ENCODE data around the gene RABGAP1L. TPM values are rescaled to one million over a fixed set of nuclear protein-coding genes. Genes with fewer than 3 reads are reported as not detected.

The RABGAP1L gene
- total and polyA plus RNA-seq, 4 donors = 33.7 to 128 (median 62.1) TPM

GRCh38 chr1:174984952-174985351, 825.6 kb downstream of the RABGAP1L start:
- DNase-seq (ENCODE audit: low read depth in 4 of 6, low spot score in 6 of 6) = no peak
- no peak overlapping the region for H3K4me3 ChIP-seq (ENCODE audit: low read depth, low read length)
- no peaks in the 10 kb centered on the region for H3K9me3 ChIP-seq (ENCODE audit: control insufficient read depth, insufficient read depth, low read length)
- H3K36me3 ChIP-seq (ENCODE audit: control insufficient read depth, insufficient read depth, low read length) = no peaks in the 10 kb centered on the region
- WGBS (ENCODE audit: insufficient coverage) = 98% methylated on average over 4 of the region's 4 CpGs
- H3K27ac ChIP-seq (ENCODE audit: low read depth, low read length) = no peak overlapping the region
- H3K27me3 ChIP-seq (ENCODE audit: control insufficient read depth, insufficient read depth, low read length) = no peaks in the 10 kb centered on the region
- H3K4me1 ChIP-seq (ENCODE audit: control insufficient read depth, insufficient read depth, low read length) = no peaks in the 10 kb centered on the region

GRCh38 chr1:174988539-174988938, 829.2 kb downstream of the RABGAP1L start:
- H3K27me3 ChIP-seq (ENCODE audit: control insufficient read depth, insufficient read depth, low read length) = no peaks in the 10 kb centered on the region
- no peak overlapping the region for H3K4me3 ChIP-seq (ENCODE audit: low read depth, low read length)
- no peak overlapping the region for H3K27ac ChIP-seq (ENCODE audit: low read depth, low read length)
- H3K36me3 ChIP-seq (ENCODE audit: control insufficient read depth, insufficient read depth, low read length) = no peaks in the 10 kb centered on the region
- no peaks in the 10 kb centered on the region for H3K4me1 ChIP-seq (ENCODE audit: control insufficient read depth, insufficient read depth, low read length)
- no peak for DNase-seq (ENCODE audit: low read depth in 4 of 6, low spot score in 6 of 6)
- H3K9me3 ChIP-seq (ENCODE audit: control insufficient read depth, insufficient read depth, low read length) = no peaks in the 10 kb centered on the region

- no peaks in the 10 kb centered on the region for H3K4me1 ChIP-seq (ENCODE audit: control insufficient read depth, insufficient read depth, low read length)
- H3K36me3 ChIP-seq (ENCODE audit: control insufficient read depth, insufficient read depth, low read length) = no peaks in the 10 kb centered on the region
- DNase-seq (ENCODE audit: low read depth in 4 of 6, low spot score in 6 of 6) = no peak
- no peak overlapping the region for H3K27ac ChIP-seq (ENCODE audit: low read depth, low read length)
- 100% methylated on average over 2 of the region's 3 CpGs for WGBS (ENCODE audit: insufficient coverage)
- no peak overlapping the region for H3K4me3 ChIP-seq (ENCODE audit: low read depth, low read length)
- H3K27me3 ChIP-seq (ENCODE audit: control insufficient read depth, insufficient read depth, low read length) = no peaks in the 10 kb centered on the region
- H3K9me3 ChIP-seq (ENCODE audit: control insufficient read depth, insufficient read depth, low read length) = no peaks in the 10 kb centered on the region
Measured at GRCh38 chr1:174988986-174989385, 829.7 kb downstream of the RABGAP1L start.

- DNase-seq (ENCODE audit: low read depth in 4 of 6, low spot score in 6 of 6) = no peak
- Histone ChIP-seq H3K4me1 (ENCODE audit: control insufficient read depth, insufficient read depth, low read length) (no peaks in the 10 kb centered on the region), H3K9me3 (ENCODE audit: control insufficient read depth, insufficient read depth, low read length) (no peaks in the 10 kb centered on the region), H3K27me3 (ENCODE audit: control insufficient read depth, insufficient read depth, low read length) (no peaks in the 10 kb centered on the region), H3K27ac (ENCODE audit: low read depth, low read length) (no peak overlapping the region), H3K4me3 (ENCODE audit: low read depth, low read length) (no peak overlapping the region), H3K36me3 (ENCODE audit: control insufficient read depth, insufficient read depth, low read length) (no peaks in the 10 kb centered on the region)
- 77% methylated on average over 4 of the region's 5 CpGs for WGBS (ENCODE audit: insufficient coverage)
Measured at GRCh38 chr1:174989536-174990220, 830.4 kb downstream of the RABGAP1L start.

GRCh38 chr1:174990382-174990999, 831.2 kb downstream of the RABGAP1L start:
- WGBS (ENCODE audit: insufficient coverage) = 87% methylated on average over 3 of the region's 6 CpGs
- Histone ChIP-seq H3K9me3 (ENCODE audit: control insufficient read depth, insufficient read depth, low read length) (no peaks in the 10 kb centered on the region), H3K36me3 (ENCODE audit: control insufficient read depth, insufficient read depth, low read length) (no peaks in the 10 kb centered on the region), H3K4me1 (ENCODE audit: control insufficient read depth, insufficient read depth, low read length) (no peaks in the 10 kb centered on the region), H3K4me3 (ENCODE audit: low read depth, low read length) (peak overlapping the region; percentile 24), H3K27ac (ENCODE audit: low read depth, low read length) (peak overlapping the region; percentile 37), H3K27me3 (ENCODE audit: control insufficient read depth, insufficient read depth, low read length) (no peaks in the 10 kb centered on the region)
- DNase-seq (ENCODE audit: low read depth in 4 of 6, low spot score in 6 of 6) = no peak

- H3K4me1 ChIP-seq (ENCODE audit: control insufficient read depth, insufficient read depth, low read length) = no peaks in the 10 kb centered on the region
- no peak overlapping the region for H3K27ac ChIP-seq (ENCODE audit: low read depth, low read length)
- H3K36me3 ChIP-seq (ENCODE audit: control insufficient read depth, insufficient read depth, low read length) = no peaks in the 10 kb centered on the region
- DNase-seq (ENCODE audit: low read depth in 4 of 6, low spot score in 6 of 6) = no peak
- no peak overlapping the region for H3K4me3 ChIP-seq (ENCODE audit: low read depth, low read length)
- WGBS (ENCODE audit: insufficient coverage) = no CpG with 5 or more reads among the region's 1 CpG
- no peaks in the 10 kb centered on the region for H3K9me3 ChIP-seq (ENCODE audit: control insufficient read depth, insufficient read depth, low read length)
- no peaks in the 10 kb centered on the region for H3K27me3 ChIP-seq (ENCODE audit: control insufficient read depth, insufficient read depth, low read length)
Measured at GRCh38 chr1:174991473-174991872, 832.2 kb downstream of the RABGAP1L start.

- Histone ChIP-seq H3K27ac (ENCODE audit: low read depth, low read length) (no peak overlapping the region), H3K27me3 (ENCODE audit: control insufficient read depth, insufficient read depth, low read length) (no peaks in the 10 kb centered on the region), H3K4me1 (ENCODE audit: control insufficient read depth, insufficient read depth, low read length) (peaks cover 4% of the 10 kb centered on the region), H3K4me3 (ENCODE audit: low read depth, low read length) (no peak overlapping the region), H3K36me3 (ENCODE audit: control insufficient read depth, insufficient read depth, low read length) (no peaks in the 10 kb centered on the region), H3K9me3 (ENCODE audit: control insufficient read depth, insufficient read depth, low read length) (no peaks in the 10 kb centered on the region)
- no CpG with 5 or more reads among the region's 3 CpGs for WGBS (ENCODE audit: insufficient coverage)
- DNase-seq (ENCODE audit: low read depth in 4 of 6, low spot score in 6 of 6) = no peak
Measured at GRCh38 chr1:174995121-174995520, 835.8 kb downstream of the RABGAP1L start.

GRCh38 chr1:174995916-174996315, 836.6 kb downstream of the RABGAP1L start:
- no peaks in the 10 kb centered on the region for H3K9me3 ChIP-seq (ENCODE audit: control insufficient read depth, insufficient read depth, low read length)
- DNase-seq (ENCODE audit: low read depth in 4 of 6, low spot score in 6 of 6) = no peak
- peaks cover 4% of the 10 kb centered on the region for H3K4me1 ChIP-seq (ENCODE audit: control insufficient read depth, insufficient read depth, low read length)
- H3K4me3 ChIP-seq (ENCODE audit: low read depth, low read length) = no peak overlapping the region
- no peak overlapping the region for H3K27ac ChIP-seq (ENCODE audit: low read depth, low read length)
- no peaks in the 10 kb centered on the region for H3K27me3 ChIP-seq (ENCODE audit: control insufficient read depth, insufficient read depth, low read length)
- no CpG with 5 or more reads among the region's 1 CpG for WGBS (ENCODE audit: insufficient coverage)
- no peaks in the 10 kb centered on the region for H3K36me3 ChIP-seq (ENCODE audit: control insufficient read depth, insufficient read depth, low read length)

- DNase-seq (ENCODE audit: low read depth in 4 of 6, low spot score in 6 of 6) = no peak
- no CpG with 5 or more reads among the region's 1 CpG for WGBS (ENCODE audit: insufficient coverage)
Measured at GRCh38 chr1:174996476-174996875, 837.2 kb downstream of the RABGAP1L start.

GRCh38 chr1:174997041-174997440, 837.7 kb downstream of the RABGAP1L start:
- DNase-seq (ENCODE audit: low read depth in 4 of 6, low spot score in 6 of 6) = no peak
- Histone ChIP-seq H3K4me3 (ENCODE audit: low read depth, low read length) (no peak overlapping the region), H3K36me3 (ENCODE audit: control insufficient read depth, insufficient read depth, low read length) (no peaks in the 10 kb centered on the region), H3K9me3 (ENCODE audit: control insufficient read depth, insufficient read depth, low read length) (no peaks in the 10 kb centered on the region), H3K4me1 (ENCODE audit: control insufficient read depth, insufficient read depth, low read length) (peaks cover 4% of the 10 kb centered on the region), H3K27me3 (ENCODE audit: control insufficient read depth, insufficient read depth, low read length) (no peaks in the 10 kb centered on the region), H3K27ac (ENCODE audit: low read depth, low read length) (no peak overlapping the region)
- WGBS (ENCODE audit: insufficient coverage) = 100% methylated on average over 2 of the region's 3 CpGs

More at GRCh38 chr1:174996476-174996875, 837.2 kb downstream of the RABGAP1L start:
- no peak overlapping the region for H3K4me3 ChIP-seq (ENCODE audit: low read depth, low read length)
- no peaks in the 10 kb centered on the region for H3K27me3 ChIP-seq (ENCODE audit: control insufficient read depth, insufficient read depth, low read length)
- H3K4me1 ChIP-seq (ENCODE audit: control insufficient read depth, insufficient read depth, low read length) = peaks cover 4% of the 10 kb centered on the region
- no peaks in the 10 kb centered on the region for H3K9me3 ChIP-seq (ENCODE audit: control insufficient read depth, insufficient read depth, low read length)
- no peaks in the 10 kb centered on the region for H3K36me3 ChIP-seq (ENCODE audit: control insufficient read depth, insufficient read depth, low read length)
- no peak overlapping the region for H3K27ac ChIP-seq (ENCODE audit: low read depth, low read length)
